ENCODE measurements around the gene DPM1. TPM values are rescaled to one million over a fixed set of nuclear protein-coding genes. Genes with fewer than 3 reads are reported as not detected.
"Not testable (repeated sequence)": the region's sequence is repeated elsewhere in the genome, so short reads cannot be mapped to it uniquely, and the experiment has no call there.

DPM1 gene
- total RNA-seq, 1 experiment from 2014 or later = 57.8 TPM

GRCh38 chr20:50980851-50981713, 22.8 kb upstream of the DPM1 start:
- 0 out of 2 replicates have a peak overlapping the region, but pooled peaks have one; percentile 29 for H3K4me3 Mint-ChIP-seq
- ATAC-seq (peak; percentile 75), DNase-seq (ENCODE audit: low spot score) (peak; percentile 74)
- no peak overlapping the region for H3K27ac Mint-ChIP-seq
- CTCF ChIA-PET = interaction anchor here (0.7 to 5.5 kb wide), 42 partner anchors 9 to 643 kb away, joined by 3 to 67 read pairs (median 5); partner anchors contain the start of genes ADNP, BCAS4, DPM1 and MOCS3
- TF ChIP-seq OVOL2 (CRISPR knock-in tag; IDR thresholded peaks at IDR 0.05; ENCODE audit: borderline replicate concordance) (no peak), HMGA2 (CRISPR knock-in tag; IDR thresholded peaks at IDR 0.05) (no peak), CTCF (IDR thresholded peaks at IDR 0.05) (peak; percentile 82), TP53 (CRISPR knock-in tag; IDR thresholded peaks at IDR 0.05) (no peak)
- H3K36me3 Mint-ChIP-seq = no peaks in the 10 kb centered on the region
- H3K4me1 Mint-ChIP-seq = peaks cover 3% of the 10 kb centered on the region
- no peaks in the 10 kb centered on the region for H3K9me3 Mint-ChIP-seq
- POLR2A ChIA-PET = no interaction called here
- H3K27me3 Mint-ChIP-seq (ENCODE audit: low read depth) = peaks cover 5% of the 10 kb centered on the region; the same call in 1 of the 2 replicates

- Mint-ChIP-seq H3K4me1 (peaks cover 3% of the 10 kb centered on the region), H3K27me3 (ENCODE audit: low read depth) (peaks cover 5% of the 10 kb centered on the region; the same call in 1 of the 2 replicates), H3K4me3 (no peak overlapping the region), H3K27ac (no peak overlapping the region), H3K36me3 (no peaks in the 10 kb centered on the region), H3K9me3 (no peaks in the 10 kb centered on the region)
- DNase-seq (ENCODE audit: low spot score) = no peak
- ChIA-PET POLR2A (no interaction called here), CTCF (interaction anchor here (1.2 to 5.5 kb wide), 5 partner anchors 9 to 614 kb away, joined by 4 to 67 read pairs (median 8); partner anchors contain the start of genes DPM1 and MOCS3)
- TF ChIP-seq GABPB1 (CRISPR knock-in tag; IDR thresholded peaks at IDR 0.05) (peak; percentile 71; the same call in 1 of the 2 replicates), ZNF416 (CRISPR knock-in tag; IDR thresholded peaks at IDR 0.05) (no peak), MAX (CRISPR knock-in tag; IDR thresholded peaks at IDR 0.05) (no peak), IRF1 (CRISPR knock-in tag; IDR thresholded peaks at IDR 0.05) (no peak), MYBL2 (CRISPR knock-in tag; IDR thresholded peaks at IDR 0.05) (no peak)
- ATAC-seq = no peak
These were observed 21.8 kb upstream of the DPM1 start for GRCh38 chr20:50980071-50980681.

- CTCF ChIA-PET; H3K27ac Mint-ChIP-seq; H3K27me3 Mint-ChIP-seq (ENCODE audit: low read depth): not testable (repeated sequence)
These were observed 20.2 kb upstream of the DPM1 start for GRCh38 chr20:50978533-50978932.

GRCh38 chr20:50977066-50978021, 19.0 kb upstream of the DPM1 start:
- Mint-ChIP-seq H3K4me1 (peaks cover 3% of the 10 kb centered on the region), H3K36me3 (no peaks in the 10 kb centered on the region), H3K27ac (no peak overlapping the region), H3K27me3 (ENCODE audit: low read depth) (peaks cover 7% of the 10 kb centered on the region), H3K4me3 (no peak overlapping the region), H3K9me3 (peaks cover 4% of the 10 kb centered on the region)
- ATAC-seq (no peak; the same call in 1 of the 2 replicates), DNase-seq (ENCODE audit: low spot score) (no peak)
- no peak for TF ChIP-seq FOXK1 (CRISPR knock-in tag; IDR thresholded peaks at IDR 0.05)
- TF ChIP-seq IRF2 (CRISPR knock-in tag; IDR thresholded peaks at IDR 0.05; ENCODE audit: borderline replicate concordance, low read depth) = no peak
- no peak for TF ChIP-seq ZNF423 (CRISPR knock-in tag; IDR thresholded peaks at IDR 0.05)
- no peak for TF ChIP-seq MLX (CRISPR knock-in tag; IDR thresholded peaks at IDR 0.05)
- TF ChIP-seq ATF6 (CRISPR knock-in tag; IDR thresholded peaks at IDR 0.05) = no peak
- CTCF ChIA-PET = interaction anchor here (0.6 kb wide), 2 partner anchors 43 to 184 kb away, joined by 3 to 4 read pairs; no protein-coding TSS in a partner anchor
- POLR2A ChIA-PET = no interaction called here

More at GRCh38 chr20:50978533-50978932, 20.2 kb upstream of the DPM1 start:
- H3K9me3 Mint-ChIP-seq; ATAC-seq; H3K36me3 Mint-ChIP-seq; H3K4me3 Mint-ChIP-seq; DNase-seq (ENCODE audit: low spot score); H3K4me1 Mint-ChIP-seq; POLR2A ChIA-PET: not testable (repeated sequence)

All from WTC11 (cell line).